NT2/D1 (cell line): ENCODE measurements around the gene BCORL1.

Source experiments
- SUZ12 ChIP-seq: IDR thresholded peaks from 2 replicates; pipeline ENCODE4 v1.6.1; 2011; ENCODE audit not compliant: insufficient read length, insufficient read depth; ENCODE audit errors: extremely low read depth
- YY1 ChIP-seq: IDR thresholded peaks from 2 replicates; pipeline ENCODE4 v1.6.1; 2011; ENCODE audit not compliant: insufficient read length, insufficient read depth
- ZNF274 ChIP-seq: IDR thresholded peaks from 2 replicates; pipeline ENCODE4 v1.6.1; 2011; ENCODE audit warnings: mild to moderate bottlenecking, low read depth, low read length

DNA sequence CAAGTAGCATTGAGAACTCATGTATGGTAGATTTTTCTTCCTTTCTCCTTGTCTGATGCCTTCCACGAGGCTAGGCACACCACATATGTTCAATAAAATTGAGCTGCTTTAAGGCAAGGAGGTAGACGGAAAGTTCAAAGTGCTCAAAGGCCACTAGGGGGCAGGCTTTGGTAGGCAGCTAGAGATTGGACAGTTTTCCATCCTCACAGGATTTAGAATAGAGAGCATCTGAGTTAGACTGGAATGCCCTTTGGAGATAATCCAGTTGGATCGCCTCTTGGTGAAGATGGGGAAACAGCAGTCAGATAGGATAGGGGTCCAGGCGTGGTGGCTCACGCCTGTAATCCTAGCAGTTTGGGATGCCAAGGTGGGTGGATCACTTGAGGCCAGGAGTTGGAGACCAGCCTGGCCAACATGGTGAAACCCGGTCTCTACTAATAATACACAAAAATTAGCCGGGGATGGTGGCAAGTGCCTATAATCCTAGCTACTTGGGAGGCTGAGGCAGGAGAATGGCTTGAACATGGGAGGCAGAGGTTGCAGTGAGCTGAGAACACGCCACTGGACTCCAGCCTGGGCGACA is 97.5 kb downstream of the BCORL1 start:
- TF ChIP-seq YY1 (no peak), ZNF274 (no peak), SUZ12 (no peak)
